ENCODE measurements around the gene MARCHF10.

DNA sequence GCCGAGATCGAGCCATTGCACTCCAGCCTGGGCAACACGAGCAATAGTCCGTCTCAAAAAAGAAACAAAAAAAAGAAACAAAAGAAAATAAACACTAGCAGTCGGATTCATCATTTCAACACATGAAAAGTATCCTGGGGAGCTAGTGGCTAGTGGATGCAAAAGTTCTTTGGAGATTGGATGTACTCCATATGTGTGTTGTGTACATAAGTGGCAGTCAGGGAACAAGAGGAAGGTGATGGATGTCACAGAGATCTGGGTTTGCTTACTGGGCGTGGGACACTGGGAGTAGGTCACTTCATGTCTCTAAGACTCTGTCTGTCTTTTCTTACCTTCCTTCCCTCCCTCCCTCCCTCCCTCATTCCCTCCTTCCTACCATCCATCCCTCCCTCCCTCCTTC, 145.3 kb downstream of the MARCHF10 start:
- TF ChIP-seq, protein P1, sequence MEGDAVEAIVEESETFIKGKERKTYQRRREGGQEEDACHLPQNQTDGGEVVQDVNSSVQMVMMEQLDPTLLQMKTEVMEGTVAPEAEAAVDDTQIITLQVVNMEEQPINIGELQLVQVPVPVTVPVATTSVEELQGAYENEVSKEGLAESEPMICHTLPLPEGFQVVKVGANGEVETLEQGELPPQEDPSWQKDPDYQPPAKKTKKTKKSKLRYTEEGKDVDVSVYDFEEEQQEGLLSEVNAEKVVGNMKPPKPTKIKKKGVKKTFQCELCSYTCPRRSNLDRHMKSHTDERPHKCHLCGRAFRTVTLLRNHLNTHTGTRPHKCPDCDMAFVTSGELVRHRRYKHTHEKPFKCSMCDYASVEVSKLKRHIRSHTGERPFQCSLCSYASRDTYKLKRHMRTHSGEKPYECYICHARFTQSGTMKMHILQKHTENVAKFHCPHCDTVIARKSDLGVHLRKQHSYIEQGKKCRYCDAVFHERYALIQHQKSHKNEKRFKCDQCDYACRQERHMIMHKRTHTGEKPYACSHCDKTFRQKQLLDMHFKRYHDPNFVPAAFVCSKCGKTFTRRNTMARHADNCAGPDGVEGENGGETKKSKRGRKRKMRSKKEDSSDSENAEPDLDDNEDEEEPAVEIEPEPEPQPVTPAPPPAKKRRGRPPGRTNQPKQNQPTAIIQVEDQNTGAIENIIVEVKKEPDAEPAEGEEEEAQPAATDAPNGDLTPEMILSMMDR (conservative IDR thresholded peaks at IDR 0.05): no peak
- TF ChIP-seq EZH2 (IDR thresholded peaks at IDR 0.05; ENCODE audit: low read depth): no peak
